Lung (tissue), 12 donors: ENCODE measurements around the gene TFE3. TPM values are rescaled to one million over a fixed set of nuclear protein-coding genes. Genes with fewer than 3 reads are reported as not detected.

Source experiments
- ATAC-seq: fragments of 200-7000 bp; cut with Tn5 transposase; one replicate; pipeline ENCODE4 v1.9.1; 2020; ENCODE audit warnings: moderate number of reproducible peaks; ENCODE audit not compliant: insufficient read depth, low FRiP score
- DNase-seq, 3 donors: peaks; one replicate each; pipeline ENCODE4 v3.0.0-alpha.2; 2013 to 2017
- H3K27ac ChIP-seq, 2 donors: one replicate each; pipeline ENCODE4 v1.5.1; 2013; ENCODE audit warnings: mild to moderate bottlenecking in 2 of 2, moderate library complexity in 2 of 2, control low read depth in 1 of 2, inconsistent platforms in 1 of 2, low read depth in 1 of 2, low read length in 1 of 2
- H3K27me3 ChIP-seq, 3 donors: one replicate each; pipeline ENCODE4 v1.5.1; 2013; ENCODE audit warnings: low read length in 2 of 3; ENCODE audit not compliant: control insufficient read depth in 3 of 3, insufficient read depth in 3 of 3
- H3K36me3 ChIP-seq, 4 donors: one replicate each; pipeline ENCODE4 v1.5.1; 2013; ENCODE audit warnings: low read length in 4 of 4, mild to moderate bottlenecking in 1 of 4, moderate library complexity in 1 of 4; ENCODE audit not compliant: control insufficient read depth in 4 of 4, insufficient read depth in 4 of 4
- H3K4me1 ChIP-seq, 5 donors: one replicate each; pipeline ENCODE4 v1.5.1; 2013; ENCODE audit warnings: low read length in 5 of 5, mild to moderate bottlenecking in 2 of 5, moderate library complexity in 1 of 5; ENCODE audit not compliant: control insufficient read depth in 5 of 5, insufficient read depth in 5 of 5
- H3K4me3 ChIP-seq: one replicate; pipeline ENCODE4 v1.5.1; 2013; ENCODE audit warnings: mild to moderate bottlenecking, control low read depth, moderate library complexity
- H3K9ac ChIP-seq, 2 donors: one replicate each; pipeline ENCODE4 v1.5.1; 2013; ENCODE audit warnings: low read length in 2 of 2, control low read depth in 1 of 2; ENCODE audit not compliant: insufficient read depth in 1 of 2
- H3K9me3 ChIP-seq, 4 donors: one replicate each; pipeline ENCODE4 v1.5.1; 2013; ENCODE audit warnings: low read length in 3 of 4, mild to moderate bottlenecking in 1 of 4, moderate library complexity in 1 of 4; ENCODE audit not compliant: control insufficient read depth in 4 of 4, insufficient read depth in 3 of 4
- CTCF ChIP-seq: IDR thresholded peaks from 2 replicates; pipeline ENCODE4 v1.5.1; 2012; ENCODE audit warnings: mild to moderate bottlenecking; ENCODE audit errors: control extremely low read depth, extremely low read depth
- WGBS, 2 donors: extraction: QIAGEN DNeasy Blood & Tissue Kit; methylation state at CpG; one replicate each; pipeline ENCODE4 v1.1.7; 2013; 5-methylcytosine and 5-hydroxymethylcytosine counted together
- polyA plus RNA-seq, 2 donors: library from polyadenylated mRNA; stranded (reverse); fragments of 200-250 nt; gene quantifications; one replicate each; pipeline ENCODE4 v1.2.1, GENCODE V29; 2013
- total RNA-seq, 2 donors: library from RNA; depleted of rRNA in 1 of 2; stranded (reverse); fragments of >200 nt in 1 of 2; gene quantifications; one replicate each; pipeline ENCODE4 v1.2.1, GENCODE V29; 2014 to 2021
- donor health status: control.
- donor health status: control.
- donor health status: Bipolar disorder and iron deficiency.
- donor health status: healthy.
- donor health status: DM: yes; HTN: yes; CAD: no.

The TFE3 gene
- total and polyA plus RNA-seq, 4 donors, result 28.4 to 63.7 (median 42.7) TPM

DNA sequence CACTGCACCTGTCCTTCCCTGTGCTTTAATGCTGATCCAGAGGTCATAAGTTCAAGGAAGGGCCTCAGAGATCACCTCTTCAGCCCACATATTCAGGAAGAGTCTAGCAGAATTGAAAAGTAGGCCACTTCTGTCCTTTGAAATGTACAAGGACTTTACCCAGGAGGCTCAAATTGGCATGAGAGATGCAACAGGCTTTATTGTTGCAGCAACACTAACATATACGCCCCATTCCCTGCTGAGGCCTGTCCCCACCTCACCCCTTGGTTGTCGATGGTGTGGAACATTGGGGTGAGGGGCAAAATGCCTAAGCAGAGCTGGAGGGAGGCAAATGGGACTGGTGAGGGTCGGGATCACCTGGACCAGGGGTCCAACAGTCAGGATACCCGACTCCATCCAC lies 27.8 kb upstream of the TFE3 start:
- ATAC-seq (no peak), DNase-seq (no peak)
- Histone ChIP-seq H3K27me3 (no peaks in the 10 kb centered on the region), H3K9ac (no peak overlapping the region), H3K4me1 (peaks cover 0 to 6% (median 0%) of the 10 kb centered on the region in 5 donors), H3K9me3 (peaks cover 0 to 7% (median 0%) of the 10 kb centered on the region in 4 donors), H3K4me3 (no peak overlapping the region), H3K27ac (no peak overlapping the region), H3K36me3 (peaks cover 0 to 6% (median 0%) of the 10 kb centered on the region in 4 donors)
- 76 to 94% methylated on average over 4 of the region's 4 CpGs for WGBS, 2 donors
- TF ChIP-seq CTCF, result no peak

DNA sequence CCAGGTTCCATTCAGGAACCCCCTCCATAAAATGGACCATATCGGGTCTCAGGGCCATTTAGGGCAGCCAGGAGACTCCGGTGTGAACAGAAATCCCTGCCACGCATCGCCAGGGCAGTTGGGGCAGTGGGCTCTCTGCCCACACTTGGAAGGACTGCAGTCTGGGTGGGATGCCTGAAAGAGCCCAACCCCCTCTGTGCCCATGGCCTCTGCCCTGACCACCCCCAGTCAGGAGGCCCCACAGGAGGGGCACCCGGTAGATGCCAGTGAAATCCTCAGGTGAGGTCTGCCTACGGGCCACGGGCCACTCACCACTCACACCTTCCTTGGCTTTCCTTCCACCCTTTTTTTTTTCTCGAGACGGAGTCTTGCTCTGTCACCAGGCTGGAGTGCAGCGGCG lies 25.9 kb upstream of the TFE3 start:
- no peak for TF ChIP-seq CTCF
- H3K4me3 ChIP-seq, result no peak overlapping the region
- no peak overlapping the region for H3K27ac ChIP-seq
- WGBS, 2 donors, result 90 to 98% methylated on average over 11 of the region's 11 CpGs
- DNase-seq (no peak), ATAC-seq (no peak)
- H3K36me3 ChIP-seq, result peaks cover 0 to 7% (median 0%) of the 10 kb centered on the region in 4 donors
- no peak overlapping the region for H3K9ac ChIP-seq
- peaks cover 0 to 12% (median 0%) of the 10 kb centered on the region in 4 donors for H3K9me3 ChIP-seq
- H3K27me3 ChIP-seq, result no peaks in the 10 kb centered on the region
- peaks cover 0 to 6% (median 0%) of the 10 kb centered on the region in 5 donors for H3K4me1 ChIP-seq

DNA sequence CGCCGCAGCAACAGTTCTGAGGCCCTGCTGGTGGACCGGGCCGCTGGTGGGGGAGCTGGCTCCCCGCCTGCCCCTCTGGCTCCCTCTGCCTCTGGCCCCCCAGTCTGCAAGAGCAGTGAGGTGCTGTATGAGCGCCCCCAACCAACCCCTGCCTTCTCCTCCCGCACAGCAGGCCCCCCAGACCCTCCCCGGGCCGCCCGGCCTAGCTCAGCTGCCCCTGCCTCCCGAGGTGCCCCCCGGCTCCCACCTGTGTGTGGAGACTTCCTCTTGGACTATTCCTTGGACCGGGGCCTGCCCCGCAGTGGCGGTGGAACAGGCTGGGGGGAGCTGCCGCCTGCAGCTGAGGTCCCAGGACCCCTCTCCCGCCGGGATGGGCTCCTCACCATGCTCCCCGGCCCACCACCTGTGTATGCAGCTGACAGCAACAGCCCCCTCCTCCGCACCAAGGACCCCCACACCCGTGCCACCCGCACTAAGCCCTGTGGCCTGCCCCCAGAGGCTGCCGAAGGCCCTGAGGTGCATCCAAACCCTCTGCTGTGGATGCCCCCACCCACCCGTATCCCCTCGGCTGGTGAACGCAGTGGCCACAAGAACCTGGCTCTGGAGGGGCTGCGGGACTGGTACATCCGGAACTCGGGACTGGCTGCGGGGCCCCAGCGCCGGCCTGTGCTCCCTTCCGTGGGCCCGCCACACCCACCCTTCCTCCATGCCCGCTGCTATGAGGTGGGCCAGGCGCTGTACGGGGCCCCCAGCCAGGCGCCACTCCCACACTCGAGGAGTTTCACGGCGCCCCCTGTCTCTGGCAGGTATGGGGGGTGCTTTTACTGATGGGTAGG lies 24.3 kb upstream of the TFE3 start:
- Histone ChIP-seq H3K36me3 (peaks cover 0 to 7% (median 0%) of the 10 kb centered on the region in 4 donors), H3K27ac (no peak overlapping the region), H3K9me3 (peaks cover 0 to 11% (median 0%) of the 10 kb centered on the region in 4 donors), H3K9ac (no peak overlapping the region), H3K27me3 (no peaks in the 10 kb centered on the region), H3K4me1 (peaks cover 0 to 2% (median 0%) of the 10 kb centered on the region in 5 donors), H3K4me3 (no peak overlapping the region)
- 86 to 93% methylated on average over 13 to 41 of the region's 41 CpGs for WGBS, 2 donors
- no peak for ATAC-seq
- no peak for TF ChIP-seq CTCF
- DNase-seq, result no peak
